SK-N-SH treated with all-trans-retinoic acid at 6 μM for 48 hours (cell line): ENCODE data around the gene SLCO1B3.

ENCODE experiments used
- ATAC-seq: fragments of 200-7000 bp; cut with Tn5 transposase; 3 replicates; pipeline ENCODE4 v1.9.1; 2020; ENCODE audit warnings: mild to moderate bottlenecking, moderate library complexity
- ARNTL ChIP-seq: fragments of 450-650 bp; formaldehyde crosslinking; IDR thresholded peaks from 2 replicates; pipeline ENCODE4 v1.5.0; 2020; ENCODE audit warnings: low read depth, mild to moderate bottlenecking, moderate library complexity, borderline replicate concordance
- CREB5 ChIP-seq: fragments of 250-450 bp; sonication (Bioruptor Pico); IDR thresholded peaks from 2 replicates; pipeline ENCODE4 v1.5.1; 2020; ENCODE audit warnings: low read depth, mild to moderate bottlenecking, moderate library complexity
- CSDC2 ChIP-seq: fragments of 250-450 bp; sonication (Bioruptor Pico); IDR thresholded peaks from 2 replicates; pipeline ENCODE4 v1.5.0; 2020; ENCODE audit warnings: mild to moderate bottlenecking, moderate library complexity
- ISL1 ChIP-seq: fragments of 250-450 bp; sonication (Bioruptor Pico); IDR thresholded peaks from 2 replicates; pipeline ENCODE4 v2.1.2; 2022; ENCODE audit warnings: mild to moderate bottlenecking, moderate library complexity
- PATZ1 ChIP-seq: fragments of 250-450 bp; sonication (Bioruptor Pico); IDR thresholded peaks from 2 replicates; pipeline ENCODE4 v1.8.0; 2020; ENCODE audit warnings: mild to moderate bottlenecking, moderate library complexity, borderline replicate concordance
- PPARA ChIP-seq: fragments of 250-450 bp; sonication (Bioruptor Pico); IDR thresholded peaks from 2 replicates; pipeline ENCODE4 v1.5.0; 2020; ENCODE audit warnings: mild to moderate bottlenecking, borderline replicate concordance
- RARB ChIP-seq: fragments of 250-450 bp; sonication (Bioruptor Pico); IDR thresholded peaks from 2 replicates; pipeline ENCODE4 v1.8.0; 2021; ENCODE audit warnings: mild to moderate bottlenecking, moderate library complexity
- SNAI2 ChIP-seq: fragments of 250-450 bp; sonication (Bioruptor Pico); IDR thresholded peaks from 2 replicates; pipeline ENCODE4 v1.5.0; 2020; ENCODE audit warnings: mild to moderate bottlenecking, moderate library complexity
- ZC3H10 ChIP-seq: fragments of 250-450 bp; sonication (Bioruptor Pico); IDR thresholded peaks from 2 replicates; pipeline ENCODE4 v1.5.1; 2021; ENCODE audit warnings: mild to moderate bottlenecking, moderate library complexity
- ZFP30 ChIP-seq: fragments of 450-650 bp; formaldehyde crosslinking; IDR thresholded peaks from 2 replicates; pipeline ENCODE4 v1.5.0; 2022; ENCODE audit warnings: mild to moderate bottlenecking, moderate library complexity
- ZNF70 ChIP-seq: fragments of 450-650 bp; formaldehyde crosslinking; IDR thresholded peaks from 2 replicates; pipeline ENCODE4 v1.5.0; 2020; ENCODE audit warnings: mild to moderate bottlenecking, moderate library complexity
- ZNF8 ChIP-seq: fragments of 450-650 bp; formaldehyde crosslinking; IDR thresholded peaks from 2 replicates; pipeline ENCODE4 v1.5.0; 2020; ENCODE audit warnings: mild to moderate bottlenecking, moderate library complexity
- TF ChIP-seq, protein P1 (sequence below): fragments of 250-450 bp; sonication (Bioruptor Pico); IDR thresholded peaks from 2 replicates; pipeline ENCODE4 v1.8.0; 2021; ENCODE audit warnings: low read depth, mild to moderate bottlenecking, moderate library complexity, borderline replicate concordance
- TF ChIP-seq, protein P2 (sequence below): fragments of 250-450 bp; sonication (Bioruptor Pico); IDR thresholded peaks from 2 replicates; pipeline ENCODE4 v1.5.0; 2020; ENCODE audit warnings: mild to moderate bottlenecking, moderate library complexity
- TF ChIP-seq, protein P3 (sequence below): fragments of 250-450 bp; sonication (Bioruptor Pico); IDR thresholded peaks from 2 replicates; pipeline ENCODE4 v1.5.1; 2021; ENCODE audit warnings: mild to moderate bottlenecking, moderate library complexity

The SLCO1B3 gene

GRCh38 chr12:20798554-20798953, 12.0 kb upstream of the SLCO1B3 start:
- TF ChIP-seq CSDC2 (CRISPR knock-in tag) (no peak), PPARA (no peak), ZC3H10 (CRISPR knock-in tag) (no peak), SNAI2 (no peak), ARNTL (CRISPR knock-in tag) (no peak)
- TF ChIP-seq, protein P1, sequence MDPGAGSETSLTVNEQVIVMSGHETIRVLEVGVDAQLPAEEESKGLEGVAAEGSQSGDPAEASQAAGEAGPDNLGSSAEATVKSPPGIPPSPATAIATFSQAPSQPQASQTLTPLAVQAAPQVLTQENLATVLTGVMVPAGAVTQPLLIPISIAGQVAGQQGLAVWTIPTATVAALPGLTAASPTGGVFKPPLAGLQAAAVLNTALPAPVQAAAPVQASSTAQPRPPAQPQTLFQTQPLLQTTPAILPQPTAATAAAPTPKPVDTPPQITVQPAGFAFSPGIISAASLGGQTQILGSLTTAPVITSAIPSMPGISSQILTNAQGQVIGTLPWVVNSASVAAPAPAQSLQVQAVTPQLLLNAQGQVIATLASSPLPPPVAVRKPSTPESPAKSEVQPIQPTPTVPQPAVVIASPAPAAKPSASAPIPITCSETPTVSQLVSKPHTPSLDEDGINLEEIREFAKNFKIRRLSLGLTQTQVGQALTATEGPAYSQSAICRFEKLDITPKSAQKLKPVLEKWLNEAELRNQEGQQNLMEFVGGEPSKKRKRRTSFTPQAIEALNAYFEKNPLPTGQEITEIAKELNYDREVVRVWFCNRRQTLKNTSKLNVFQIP (CRISPR knock-in tag): no peak

DNA sequence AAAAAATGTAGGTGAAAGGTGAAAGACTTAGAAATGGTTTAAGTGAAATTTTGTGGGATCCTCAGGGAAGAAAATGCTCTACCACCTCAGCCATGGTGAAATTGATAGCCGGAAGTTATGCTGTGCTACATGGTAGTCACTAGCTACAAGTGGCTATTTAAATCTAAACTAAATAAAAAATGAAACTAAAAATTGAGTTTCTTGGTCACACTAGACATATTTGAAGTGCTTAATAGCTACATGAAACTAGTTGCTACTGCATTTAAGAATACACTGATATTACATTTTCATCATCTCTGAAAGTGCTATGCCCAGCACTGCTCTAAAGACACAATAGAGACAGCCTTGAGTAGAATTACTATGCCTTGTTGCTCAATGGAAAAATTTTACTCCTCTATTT, 10.3 kb upstream of the SLCO1B3 start:
- no peak for TF ChIP-seq ARNTL (CRISPR knock-in tag)
- no peak for TF ChIP-seq CREB5 (CRISPR knock-in tag)
- no peak for TF ChIP-seq RARB (CRISPR knock-in tag)
- TF ChIP-seq ZFP30: no peak
- TF ChIP-seq, protein P2, sequence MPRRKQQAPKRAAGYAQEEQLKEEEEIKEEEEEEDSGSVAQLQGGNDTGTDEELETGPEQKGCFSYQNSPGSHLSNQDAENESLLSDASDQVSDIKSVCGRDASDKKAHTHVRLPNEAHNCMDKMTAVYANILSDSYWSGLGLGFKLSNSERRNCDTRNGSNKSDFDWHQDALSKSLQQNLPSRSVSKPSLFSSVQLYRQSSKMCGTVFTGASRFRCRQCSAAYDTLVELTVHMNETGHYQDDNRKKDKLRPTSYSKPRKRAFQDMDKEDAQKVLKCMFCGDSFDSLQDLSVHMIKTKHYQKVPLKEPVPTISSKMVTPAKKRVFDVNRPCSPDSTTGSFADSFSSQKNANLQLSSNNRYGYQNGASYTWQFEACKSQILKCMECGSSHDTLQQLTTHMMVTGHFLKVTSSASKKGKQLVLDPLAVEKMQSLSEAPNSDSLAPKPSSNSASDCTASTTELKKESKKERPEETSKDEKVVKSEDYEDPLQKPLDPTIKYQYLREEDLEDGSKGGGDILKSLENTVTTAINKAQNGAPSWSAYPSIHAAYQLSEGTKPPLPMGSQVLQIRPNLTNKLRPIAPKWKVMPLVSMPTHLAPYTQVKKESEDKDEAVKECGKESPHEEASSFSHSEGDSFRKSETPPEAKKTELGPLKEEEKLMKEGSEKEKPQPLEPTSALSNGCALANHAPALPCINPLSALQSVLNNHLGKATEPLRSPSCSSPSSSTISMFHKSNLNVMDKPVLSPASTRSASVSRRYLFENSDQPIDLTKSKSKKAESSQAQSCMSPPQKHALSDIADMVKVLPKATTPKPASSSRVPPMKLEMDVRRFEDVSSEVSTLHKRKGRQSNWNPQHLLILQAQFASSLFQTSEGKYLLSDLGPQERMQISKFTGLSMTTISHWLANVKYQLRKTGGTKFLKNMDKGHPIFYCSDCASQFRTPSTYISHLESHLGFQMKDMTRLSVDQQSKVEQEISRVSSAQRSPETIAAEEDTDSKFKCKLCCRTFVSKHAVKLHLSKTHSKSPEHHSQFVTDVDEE (CRISPR knock-in tag): no peak
- TF ChIP-seq SNAI2: no peak
- no peak for TF ChIP-seq ZNF8 (CRISPR knock-in tag)
- TF ChIP-seq ZNF70 (CRISPR knock-in tag): no peak
- TF ChIP-seq PATZ1 (CRISPR knock-in tag): no peak

More at GRCh38 chr12:20798554-20798953, 12.0 kb upstream of the SLCO1B3 start:
- ATAC-seq: peak; percentile 72

GRCh38 chr12:20801035-20801434, 9.5 kb upstream of the SLCO1B3 start:
- TF ChIP-seq, protein P1 (CRISPR knock-in tag): no peak
- no peak for TF ChIP-seq SNAI2
- TF ChIP-seq, protein P3, sequence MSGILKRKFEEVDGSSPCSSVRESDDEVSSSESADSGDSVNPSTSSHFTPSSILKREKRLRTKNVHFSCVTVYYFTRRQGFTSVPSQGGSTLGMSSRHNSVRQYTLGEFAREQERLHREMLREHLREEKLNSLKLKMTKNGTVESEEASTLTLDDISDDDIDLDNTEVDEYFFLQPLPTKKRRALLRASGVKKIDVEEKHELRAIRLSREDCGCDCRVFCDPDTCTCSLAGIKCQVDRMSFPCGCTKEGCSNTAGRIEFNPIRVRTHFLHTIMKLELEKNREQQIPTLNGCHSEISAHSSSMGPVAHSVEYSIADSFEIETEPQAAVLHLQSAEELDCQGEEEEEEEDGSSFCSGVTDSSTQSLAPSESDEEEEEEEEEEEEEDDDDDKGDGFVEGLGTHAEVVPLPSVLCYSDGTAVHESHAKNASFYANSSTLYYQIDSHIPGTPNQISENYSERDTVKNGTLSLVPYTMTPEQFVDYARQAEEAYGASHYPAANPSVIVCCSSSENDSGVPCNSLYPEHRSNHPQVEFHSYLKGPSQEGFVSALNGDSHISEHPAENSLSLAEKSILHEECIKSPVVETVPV: no peak
- no peak for TF ChIP-seq CSDC2 (CRISPR knock-in tag)
- TF ChIP-seq, all 23 proteins: peak for 0
- no peak for ATAC-seq

More for the DNA sequence above, 10.3 kb upstream of the SLCO1B3 start:
- ATAC-seq: no peak

GRCh38 chr12:20805921-20806320, 4.6 kb upstream of the SLCO1B3 start:
- TF ChIP-seq, protein P3: no peak
- no peak for TF ChIP-seq ISL1 (CRISPR knock-in tag)
- ATAC-seq: no peak
